ENCODE data around the gene CACNB1. TPM values are rescaled to one million over a fixed set of nuclear protein-coding genes. Genes with fewer than 3 reads are reported as not detected.

The CACNB1 gene
- polyA plus RNA-seq, 1 donor = 232 TPM

GRCh38 chr17:39204245-39204644, 6.8 kb upstream of the CACNB1 start:
- no peak for DNase-seq (ENCODE audit: low read depth)

DNA sequence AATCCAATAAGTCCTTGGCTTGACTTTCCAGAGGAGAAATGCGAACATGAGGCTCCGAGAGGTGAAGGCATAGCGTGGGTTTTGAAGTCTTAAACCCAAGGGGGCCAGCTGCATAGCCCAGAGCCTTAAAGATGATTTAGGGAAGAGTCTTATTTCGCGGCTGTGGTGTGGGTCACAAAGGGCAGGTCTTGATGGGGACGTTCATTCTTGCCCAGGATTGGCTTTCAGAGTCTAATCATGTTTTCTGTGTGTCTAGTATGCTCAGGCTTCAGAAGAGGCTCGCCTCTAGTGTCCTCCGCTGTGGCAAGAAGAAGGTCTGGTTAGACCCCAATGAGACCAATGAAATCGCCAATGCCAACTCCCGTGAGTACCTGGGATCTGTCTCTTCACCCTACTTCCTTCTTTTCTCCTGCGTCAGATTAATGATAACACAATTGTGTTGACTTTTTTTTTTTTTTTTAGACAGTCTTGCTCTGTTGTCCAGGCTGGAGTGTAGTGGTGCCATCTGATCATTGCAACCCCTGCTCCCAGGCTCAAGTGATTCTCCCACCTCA, 3.6 kb upstream of the CACNB1 start:
- no peak for DNase-seq (ENCODE audit: low read depth)

GRCh38 chr17:39200070-39200879, 2.8 kb upstream of the CACNB1 start, which contains the start of gene RPL19:
TSS of gene RPL19 (plus strand) at chr17:39200283. CDS start at chr17:39200345, 62 bp downstream.
- DNase-seq (ENCODE audit: low read depth) = peak; percentile 92

DNA sequence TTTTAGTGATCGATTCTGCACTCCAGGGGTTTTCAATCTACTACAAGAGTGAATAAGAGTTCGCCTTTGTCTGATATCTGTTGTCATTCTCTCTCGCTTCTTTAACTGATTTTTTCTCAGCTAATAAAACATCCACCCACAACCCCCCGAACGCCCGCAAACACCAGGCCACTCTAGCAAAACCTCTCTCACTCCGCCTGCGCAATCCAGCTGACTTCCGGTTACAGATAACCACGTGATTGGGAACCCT, 2.3 kb upstream of the CACNB1 start:
- DNase-seq (ENCODE audit: low read depth) = no peak

GRCh38 chr17:39198186-39198566, 707 bp upstream of the CACNB1 start:
- DNase-seq (ENCODE audit: low read depth) = no peak

DNA sequence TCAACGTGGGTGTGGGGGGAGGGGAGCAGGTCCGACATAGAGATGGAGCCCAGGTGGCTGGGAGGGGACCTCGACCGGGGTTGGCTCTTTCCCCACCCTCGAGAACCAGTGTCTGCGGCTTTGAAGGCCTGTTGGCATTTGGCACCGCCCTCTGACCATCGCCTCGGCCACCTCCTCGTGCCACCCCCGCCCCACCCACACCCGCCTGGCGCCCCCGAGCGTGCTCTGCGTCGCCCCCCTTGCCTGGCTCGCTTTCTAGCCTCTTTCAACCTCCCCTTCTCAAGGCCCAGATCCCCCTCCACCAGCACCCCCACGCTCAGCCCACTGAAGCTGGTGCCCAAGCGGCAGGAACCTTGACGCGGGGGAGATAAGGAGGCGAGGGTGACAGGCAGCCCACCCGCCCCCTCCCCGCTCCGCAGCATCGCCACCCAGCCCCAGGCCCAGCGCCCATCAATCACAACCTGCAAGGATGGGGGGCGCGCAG, 619 bp downstream of the CACNB1 start:
- DNase-seq (ENCODE audit: low read depth) = no peak

- no peak for DNase-seq (ENCODE audit: low read depth)
Observed at GRCh38 chr17:39196241-39196807, 1.1 kb downstream of the CACNB1 start.

DNA sequence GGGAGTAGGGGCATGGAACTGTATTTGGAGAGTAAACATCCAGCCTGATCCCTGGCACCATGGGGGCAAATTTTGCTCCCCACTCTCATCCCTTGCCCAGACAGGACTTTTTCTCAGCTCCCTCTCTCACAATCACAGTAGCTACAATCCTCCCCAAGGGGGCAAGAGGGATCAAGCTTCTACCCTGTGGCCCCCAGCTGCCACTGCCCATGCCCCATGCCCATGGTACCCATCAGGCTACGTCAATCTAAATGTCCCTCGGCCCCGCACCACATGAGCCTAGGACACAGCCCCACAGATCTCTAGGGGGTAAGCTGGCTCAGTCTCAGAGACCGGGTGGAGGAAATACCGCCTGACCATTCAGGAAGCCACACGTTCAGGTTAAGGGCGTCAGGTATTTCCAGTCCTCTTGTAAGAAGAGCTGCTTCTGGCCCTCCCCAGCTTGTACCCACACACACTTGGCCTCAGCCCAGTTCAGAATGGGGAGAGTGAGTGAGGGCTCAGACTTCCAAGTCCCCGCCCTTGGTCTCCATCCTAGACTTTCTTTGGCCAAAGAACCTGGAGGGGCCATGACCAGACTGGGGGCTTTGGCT, 1.8 kb downstream of the CACNB1 start:
- no peak for DNase-seq (ENCODE audit: low read depth)

DNA sequence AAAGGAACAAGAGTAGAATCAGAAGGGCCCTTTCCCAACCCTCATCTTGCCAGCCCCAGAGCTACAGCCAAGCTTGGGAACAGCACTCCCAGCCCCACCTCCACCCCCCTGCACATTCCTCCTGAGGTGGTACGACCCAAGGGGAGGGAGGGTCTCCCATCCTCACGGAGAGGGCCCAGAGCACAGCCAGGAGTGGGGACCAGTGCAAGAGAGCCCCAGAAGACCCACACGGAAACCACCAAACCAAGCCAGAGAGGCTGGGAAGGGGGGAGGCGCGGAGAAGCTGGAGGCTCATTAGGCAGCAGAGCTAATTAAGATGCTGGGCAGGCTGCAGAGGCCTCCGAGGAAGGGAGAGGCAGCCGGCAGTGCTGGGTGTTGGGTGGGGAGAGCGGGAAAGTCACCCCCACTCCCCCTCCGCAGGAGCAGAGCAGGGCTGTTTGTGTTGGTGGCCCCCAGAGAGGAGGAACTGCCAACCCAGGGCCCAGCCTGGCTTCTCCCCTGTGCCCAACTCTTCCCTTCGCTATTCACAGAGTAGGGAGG, 2.4 kb downstream of the CACNB1 start:
- no peak for DNase-seq (ENCODE audit: low read depth)

GRCh38 chr17:39194089-39194984, 3.1 kb downstream of the CACNB1 start:
- no peak for DNase-seq (ENCODE audit: low read depth)

DNA sequence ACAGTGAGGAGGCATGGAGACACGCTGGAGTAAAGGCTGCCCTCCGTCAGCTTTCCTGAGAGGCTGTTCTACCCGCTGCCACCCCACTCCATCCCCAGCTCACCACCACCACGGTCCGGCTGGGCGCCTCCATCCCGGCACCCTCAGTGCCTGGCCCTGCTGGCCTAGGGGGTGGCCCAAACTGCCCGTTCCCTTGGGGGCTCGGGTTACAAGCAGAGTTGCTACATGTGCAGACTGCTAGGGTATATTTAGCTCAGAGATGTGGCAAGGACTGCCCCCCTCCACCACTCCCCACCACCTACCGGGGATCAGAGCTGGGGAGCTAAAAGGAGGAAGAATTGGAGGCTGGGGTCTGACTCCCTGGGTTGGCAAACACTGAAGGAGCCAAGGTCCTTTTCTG, 4.1 kb downstream of the CACNB1 start:
- no peak for DNase-seq (ENCODE audit: low read depth)

DNA sequence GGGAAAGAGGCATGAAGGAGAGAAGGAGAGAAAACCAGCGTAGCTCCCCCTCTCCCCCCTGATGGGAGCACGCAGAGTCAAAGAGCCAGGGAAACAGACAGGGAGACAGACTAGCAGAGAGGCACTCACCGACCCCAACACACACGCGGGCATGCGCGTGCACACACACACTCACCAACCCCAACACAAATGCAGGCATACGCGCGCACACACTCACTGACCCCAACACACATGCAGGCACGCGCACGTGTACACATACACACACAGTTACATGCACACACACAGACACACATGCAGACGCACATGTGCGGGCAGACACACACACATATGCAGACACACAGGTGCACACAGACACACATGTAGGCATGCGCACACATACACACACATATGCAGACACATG, 4.6 kb downstream of the CACNB1 start:
- DNase-seq (ENCODE audit: low read depth) = no peak

GRCh38 chr17:39191750-39192510, 5.5 kb downstream of the CACNB1 start:
- no peak for DNase-seq (ENCODE audit: low read depth)

- DNase-seq (ENCODE audit: low read depth) = no peak
Observed at GRCh38 chr17:39187152-39187830, 10.2 kb downstream of the CACNB1 start.

DNA sequence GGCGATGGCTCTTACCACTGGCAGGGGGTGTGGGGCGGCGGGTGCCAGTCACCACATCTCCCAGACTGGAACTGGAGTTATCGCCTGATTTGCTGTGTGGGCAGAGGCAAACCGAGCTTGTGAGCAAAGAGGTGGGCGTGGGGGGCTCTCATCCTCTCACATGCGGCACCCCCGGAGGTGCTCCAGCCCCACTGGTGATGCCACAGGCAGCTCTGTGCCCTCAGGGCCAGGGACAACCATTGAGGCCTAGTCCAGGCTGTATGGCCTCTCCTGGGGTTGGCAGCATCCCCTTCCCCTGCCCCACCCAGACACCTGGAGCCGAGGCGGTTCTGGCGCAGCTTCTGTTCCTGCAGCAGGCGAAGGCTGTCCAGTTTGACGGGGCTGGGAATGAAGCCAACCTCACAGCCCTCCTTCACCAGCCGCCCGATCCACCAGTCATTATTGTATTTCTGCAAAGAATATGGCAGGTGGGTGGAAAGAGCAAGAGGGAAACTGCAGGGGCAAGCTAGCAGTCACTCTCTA, 10.9 kb downstream of the CACNB1 start:
- DNase-seq (ENCODE audit: low read depth) = no peak

DNA sequence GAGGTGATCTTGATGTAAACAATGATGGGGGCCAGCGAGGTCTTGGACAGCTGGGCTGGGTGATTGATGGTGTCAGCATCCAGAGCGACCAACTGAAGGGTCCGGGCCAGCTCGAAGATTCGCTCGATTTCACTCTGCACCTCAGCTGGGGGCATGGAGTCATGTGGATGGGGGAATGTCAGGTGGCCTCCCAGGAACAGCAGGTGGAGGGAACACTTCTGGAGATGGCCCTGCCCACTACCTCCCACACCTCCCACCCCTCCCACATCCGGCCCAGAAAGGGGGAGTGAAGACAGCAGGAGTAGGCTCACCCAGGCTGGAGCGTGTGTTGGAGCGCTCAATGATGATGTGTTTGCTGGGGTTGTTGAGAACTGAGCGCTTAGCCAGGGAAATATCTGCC, 13.7 kb downstream of the CACNB1 start:
- DNase-seq (ENCODE audit: low read depth) = no peak

- DNase-seq (ENCODE audit: low read depth) = no peak
Observed at GRCh38 chr17:39183045-39183444, 14.4 kb downstream of the CACNB1 start.

DNA sequence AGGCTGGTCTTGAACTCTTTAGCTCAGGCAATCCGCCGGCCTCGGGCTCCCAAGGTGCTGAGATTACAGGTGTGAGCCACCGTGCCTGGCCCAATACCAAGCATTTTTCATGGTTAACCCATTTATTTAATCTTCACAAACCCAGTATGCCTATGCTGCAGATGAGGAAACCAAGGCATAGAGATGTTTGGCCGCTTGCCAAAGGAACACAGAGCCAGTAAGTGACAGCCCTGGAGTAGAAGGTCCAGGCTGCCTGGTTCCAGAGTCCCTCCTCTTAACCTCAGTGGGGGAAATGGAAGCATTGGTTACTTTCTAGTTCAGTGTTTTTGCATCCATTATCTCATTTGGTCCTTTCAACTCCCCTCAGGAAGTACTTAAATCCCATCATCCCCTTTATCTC, 16.2 kb downstream of the CACNB1 start:
- no peak for DNase-seq (ENCODE audit: low read depth)

- DNase-seq (ENCODE audit: low read depth) = no peak
Observed at GRCh38 chr17:39178536-39178935, 18.9 kb downstream of the CACNB1 start.

DNA sequence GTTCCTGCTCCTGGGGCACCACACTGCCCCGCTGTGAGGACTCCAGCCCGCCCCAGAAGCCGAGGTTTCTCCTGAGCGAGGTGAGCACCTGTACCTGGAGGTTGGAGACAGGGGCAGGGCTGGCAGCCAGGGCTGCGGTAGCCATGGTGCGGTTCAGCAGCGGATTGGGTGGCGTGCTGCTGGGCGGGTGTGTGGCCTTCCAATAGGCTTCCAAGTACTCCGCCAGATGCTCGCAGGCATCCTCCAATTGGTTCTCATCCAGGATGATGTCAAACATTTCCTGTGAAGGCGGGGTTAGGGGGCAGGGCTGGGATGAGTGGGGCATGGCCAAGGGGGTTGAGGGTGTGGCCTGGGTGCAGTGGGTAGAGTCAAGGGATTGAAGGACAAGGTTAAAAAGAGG, 20.2 kb downstream of the CACNB1 start:
- DNase-seq (ENCODE audit: low read depth) = no peak
